ENCODE results near the gene CDK14.

The CDK14 gene

GRCh38 chr7:90678986-90679385 is 82.9 kb downstream of the CDK14 start:
- no peak for DNase-seq (ENCODE audit: low read depth)

- no peak for DNase-seq (ENCODE audit: low read depth)
These were observed 84.4 kb downstream of the CDK14 start for GRCh38 chr7:90680484-90680883.

- peak; percentile 16 for DNase-seq (ENCODE audit: low read depth)
These were observed 85.4 kb downstream of the CDK14 start for GRCh38 chr7:90681336-90682022.

DNA sequence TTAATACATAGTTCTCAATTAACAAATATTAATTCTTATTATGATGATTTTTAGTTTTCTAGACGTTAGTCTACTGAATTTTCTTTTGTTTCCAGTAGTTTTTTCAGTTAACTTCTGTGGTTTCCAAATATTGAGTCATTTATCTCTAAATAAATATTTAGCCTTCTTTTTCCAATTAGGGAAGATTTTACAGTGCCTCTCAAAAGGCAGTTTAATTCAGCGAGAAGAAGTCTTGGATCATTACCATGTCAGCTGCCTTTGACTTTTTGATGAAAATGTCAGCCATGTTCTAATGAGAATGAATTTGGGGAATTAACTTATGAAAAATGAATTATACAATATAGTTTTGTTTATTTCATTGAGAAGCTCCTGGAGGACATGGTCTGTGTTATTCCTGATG is 90.0 kb downstream of the CDK14 start:
- DNase-seq (ENCODE audit: low read depth): peak; percentile 36

DNA sequence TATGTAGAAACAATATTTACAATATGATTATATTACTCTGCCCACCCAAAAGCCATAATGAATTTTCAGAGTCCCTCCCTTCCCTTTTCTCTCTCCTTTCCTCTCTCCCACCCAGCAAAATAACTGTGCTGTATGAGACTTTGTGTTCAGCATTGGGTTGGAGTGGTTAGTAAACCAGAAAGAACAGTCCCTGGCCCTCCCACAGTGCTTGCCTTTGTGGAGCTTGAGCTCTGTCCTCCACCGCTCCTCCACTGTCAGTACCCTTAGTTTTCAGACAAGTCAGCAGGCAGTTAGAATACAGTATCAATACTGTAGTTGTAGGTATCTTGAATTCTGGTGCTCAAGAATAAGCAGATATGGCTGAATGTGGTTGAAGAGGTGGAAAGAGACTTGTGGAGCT is 92.7 kb downstream of the CDK14 start:
- no peak for DNase-seq (ENCODE audit: low read depth)

- DNase-seq (ENCODE audit: low read depth): no peak
These were observed 93.1 kb downstream of the CDK14 start for GRCh38 chr7:90689260-90689659.

- DNase-seq (ENCODE audit: low read depth): no peak
These were observed 94.2 kb downstream of the CDK14 start for GRCh38 chr7:90690159-90690858.

GRCh38 chr7:90692396-90692795 is 96.3 kb downstream of the CDK14 start:
- peak; percentile 40 for DNase-seq (ENCODE audit: low read depth)

DNA sequence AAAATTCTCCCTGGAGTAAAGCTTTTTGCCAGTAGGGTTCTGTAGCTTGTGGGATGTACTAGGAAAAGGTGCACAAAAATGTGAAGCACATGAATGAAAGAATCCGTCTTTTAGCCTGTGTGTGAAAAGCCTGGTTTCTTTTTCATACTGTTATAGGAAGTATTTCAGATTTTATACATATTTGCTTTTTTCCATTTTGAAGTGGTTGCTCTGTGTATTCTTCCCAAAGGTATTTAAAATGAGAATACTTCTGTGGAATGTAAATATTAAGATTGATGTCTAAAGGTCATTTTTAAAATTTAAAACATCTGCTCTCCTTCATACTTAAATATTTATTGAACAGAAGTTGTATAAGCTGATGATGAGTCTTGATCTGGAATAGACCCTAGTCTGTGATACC is 96.8 kb downstream of the CDK14 start:
- DNase-seq (ENCODE audit: low read depth): no peak

- no peak for DNase-seq (ENCODE audit: low read depth)
These were observed 97.8 kb downstream of the CDK14 start for GRCh38 chr7:90693939-90694338.

GRCh38 chr7:90698616-90699015 is 102.5 kb downstream of the CDK14 start:
- no peak for DNase-seq (ENCODE audit: low read depth)

DNA sequence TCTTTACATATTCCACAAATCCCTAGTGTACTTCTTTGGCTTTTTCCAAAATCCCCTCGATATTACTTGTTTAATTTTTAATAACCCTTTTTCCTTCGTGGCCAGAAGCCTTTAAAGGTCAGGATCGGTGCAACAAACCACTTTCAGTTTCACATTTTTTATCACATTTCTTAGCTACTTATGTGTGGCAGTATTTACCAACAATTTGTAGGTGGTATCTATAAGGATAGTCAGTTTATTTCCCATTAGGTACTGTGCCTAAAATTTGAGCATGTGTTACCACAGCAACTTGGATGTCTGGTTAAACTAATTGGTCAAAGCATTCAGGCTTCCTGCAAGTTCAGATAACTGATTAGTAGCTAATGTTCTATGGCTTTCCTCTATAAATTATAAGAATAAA is 104.9 kb downstream of the CDK14 start:
- DNase-seq (ENCODE audit: low read depth): no peak

GRCh38 chr7:90701771-90702170 is 105.7 kb downstream of the CDK14 start:
- DNase-seq (ENCODE audit: low read depth): no peak

DNA sequence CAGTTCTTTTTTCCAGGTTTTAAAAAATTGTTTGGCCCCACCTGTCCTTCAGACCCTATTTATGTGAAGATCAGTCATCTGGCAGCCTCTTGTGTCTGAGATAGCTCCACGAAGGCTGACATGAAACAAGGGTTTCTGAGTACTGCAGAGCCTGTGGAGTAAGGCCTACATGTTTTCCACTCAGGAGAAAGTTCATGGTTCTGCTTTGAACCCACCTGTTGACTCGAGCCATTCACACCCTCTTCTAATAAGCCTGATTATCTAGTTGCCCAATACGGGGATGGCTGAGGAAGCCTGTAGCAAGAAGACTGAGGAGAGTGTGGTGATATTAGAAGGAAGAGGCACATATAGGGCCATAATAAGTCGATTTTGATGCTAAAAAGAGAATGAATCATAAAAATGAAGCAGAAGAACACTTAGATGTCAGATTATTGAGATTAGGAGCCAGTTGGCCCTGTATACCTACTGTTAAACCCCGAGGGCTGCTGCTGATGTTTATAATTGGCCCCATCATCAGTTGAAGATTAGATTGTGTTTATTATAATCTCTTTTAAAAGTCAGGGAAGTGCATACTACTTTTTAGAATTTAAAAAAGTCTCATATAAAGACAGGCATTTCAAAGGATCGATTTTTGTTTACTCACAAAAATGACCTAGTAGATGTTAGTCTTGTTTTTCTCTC is 109.4 kb downstream of the CDK14 start:
- DNase-seq (ENCODE audit: low read depth): no peak

GRCh38 chr7:90706072-90706716 is 110.1 kb downstream of the CDK14 start:
- DNase-seq (ENCODE audit: low read depth): peak; percentile 23

DNA sequence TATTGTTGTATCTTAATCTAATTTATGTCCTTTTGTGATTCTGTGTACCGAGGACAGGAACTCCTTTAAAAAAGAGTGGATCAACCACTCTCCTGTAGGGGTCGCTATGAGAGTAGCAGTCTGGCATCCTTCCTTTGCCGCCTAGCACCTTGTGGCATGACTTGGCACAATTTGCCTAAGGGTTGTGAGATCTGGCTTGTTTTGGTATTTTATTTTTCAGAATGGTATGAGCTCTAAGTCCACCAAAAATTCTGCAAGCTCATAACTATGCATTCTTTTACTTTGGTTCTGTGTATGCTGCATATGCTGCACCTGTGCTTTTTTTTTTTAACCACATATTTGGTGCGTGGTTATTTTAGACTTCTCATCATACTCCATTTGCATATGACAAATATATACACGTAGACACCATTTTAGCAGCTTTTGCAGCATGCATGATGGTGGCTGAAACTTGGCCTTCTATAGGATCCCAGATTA is 112.8 kb downstream of the CDK14 start:
- no peak for DNase-seq (ENCODE audit: low read depth)

DNA sequence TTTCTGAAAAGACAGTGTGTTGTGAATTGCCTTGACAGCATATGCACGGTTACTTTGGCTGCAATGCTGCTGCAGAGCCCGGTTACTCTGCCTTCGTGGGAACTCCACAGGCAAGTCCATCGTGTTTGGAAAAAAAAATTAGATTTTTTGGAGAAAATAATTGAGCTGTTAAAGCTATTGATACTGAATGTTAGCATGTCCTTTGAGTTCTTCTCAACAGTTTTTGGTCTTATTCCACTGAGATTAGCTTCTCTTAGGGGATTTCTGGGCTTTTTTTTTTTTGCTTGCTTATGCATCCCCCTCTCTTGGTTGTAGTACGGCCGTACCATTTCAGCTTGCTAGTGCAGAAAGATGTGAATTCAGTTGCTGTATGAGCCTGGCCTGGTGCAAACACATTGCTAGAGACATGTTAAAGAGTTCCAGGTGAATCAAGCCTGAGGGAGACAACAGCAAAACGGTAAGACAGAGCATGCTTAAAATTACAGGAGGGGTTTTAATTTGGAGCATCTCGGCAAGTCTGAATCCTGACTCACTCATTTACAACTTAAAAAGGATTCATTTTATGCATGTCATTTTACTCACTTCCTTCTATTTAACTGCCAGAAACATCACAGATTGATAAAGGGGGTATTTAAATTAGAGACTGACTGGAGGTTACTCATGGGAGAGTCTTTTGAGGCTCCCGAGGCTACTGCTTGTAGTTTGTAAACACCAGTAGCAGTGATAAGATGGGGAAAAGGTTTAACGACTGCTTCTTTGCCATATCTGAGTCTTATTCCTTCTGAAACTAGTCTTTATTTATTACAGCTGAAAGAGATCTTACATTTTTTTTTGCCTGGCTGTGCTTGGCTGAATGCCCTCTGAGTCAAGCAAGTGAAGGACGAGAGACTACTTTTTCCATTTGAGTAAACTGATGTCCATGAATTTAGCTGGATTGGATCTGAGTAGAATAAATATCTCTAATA is 113.7 kb downstream of the CDK14 start:
- DNase-seq (ENCODE audit: low read depth): peak; percentile 67

GRCh38 chr7:90710466-90710850 is 114.3 kb downstream of the CDK14 start:
- DNase-seq (ENCODE audit: low read depth): no peak

DNA sequence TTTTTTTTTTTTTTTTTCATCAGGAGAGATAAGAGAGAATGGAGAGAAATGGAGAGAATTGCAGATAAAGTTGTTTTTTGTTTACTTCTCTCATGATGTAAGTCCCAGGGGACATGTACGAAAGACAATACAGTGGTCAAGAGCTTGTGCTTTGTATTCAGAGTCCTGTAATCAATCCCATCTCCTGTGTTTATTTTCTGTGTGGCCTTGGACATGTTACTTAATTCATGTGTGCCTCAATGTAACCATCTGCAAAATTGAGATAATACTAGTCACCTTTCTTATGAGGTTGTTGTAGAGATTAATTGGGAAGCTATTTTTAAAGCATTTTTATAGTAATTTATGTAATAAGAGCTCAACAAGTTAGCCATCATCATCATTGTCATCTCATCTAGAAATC is 117.5 kb downstream of the CDK14 start:
- no peak for DNase-seq (ENCODE audit: low read depth)

GRCh38 chr7:90715067-90715466 is 118.9 kb downstream of the CDK14 start:
- no peak for DNase-seq (ENCODE audit: low read depth)

- DNase-seq (ENCODE audit: low read depth): peak; percentile 77
These were observed 121.4 kb downstream of the CDK14 start for GRCh38 chr7:90717296-90718060.
